ENCODE measurements around the gene HS6ST1.

GRCh38 chr2:128362889-128363228, 44.2 kb upstream of the HS6ST1 start:
- no peak for TF ChIP-seq CTCF (IDR thresholded peaks at IDR 0.05)
- TF ChIP-seq POLR2AphosphoS5 (IDR thresholded peaks at IDR 0.05), result no peak
- TF ChIP-seq EP300 (IDR thresholded peaks at IDR 0.05), result no peak

Measured in gastroesophageal sphincter (tissue), 3 donors.